Liver (tissue), 9 donors: Measurements from ENCODE around the gene NOSIP. TPM values are rescaled to one million over a fixed set of nuclear protein-coding genes. Genes with fewer than 3 reads are reported as not detected.

Experiments
- DNase-seq: peaks from one replicate; pipeline ENCODE4 v3.0.0-alpha.2; 2017; ENCODE audit warnings: low spot score
- H3K27ac ChIP-seq, 2 donors: one replicate each; pipeline ENCODE4 v1.7.0; 2013; ENCODE audit warnings: inconsistent platforms in 2 of 2, low read length in 2 of 2, control low read depth in 1 of 2, low read depth in 1 of 2, mild to moderate bottlenecking in 1 of 2
- H3K27me3 ChIP-seq, 4 donors: one replicate each; pipeline versions ENCODE4 v1.6.1 to v1.7.0; 2013; ENCODE audit warnings: low read length in 3 of 4, inconsistent platforms in 1 of 4, mild to moderate bottlenecking in 1 of 4, moderate library complexity in 1 of 4; ENCODE audit not compliant: control insufficient read depth in 4 of 4, insufficient read depth in 4 of 4
- H3K36me3 ChIP-seq, 4 donors: one replicate each; pipeline versions ENCODE4 v1.6.1 to v1.7.0; 2013; ENCODE audit warnings: low read length in 3 of 4, mild to moderate bottlenecking in 3 of 4, low read depth in 1 of 4, moderate library complexity in 1 of 4; ENCODE audit not compliant: control insufficient read depth in 4 of 4, insufficient read depth in 3 of 4
- H3K4me1 ChIP-seq, 4 donors: one replicate each; pipeline versions ENCODE4 v1.6.1 to v1.7.0; 2013; ENCODE audit warnings: low read length in 3 of 4, mild to moderate bottlenecking in 3 of 4, moderate library complexity in 1 of 4; ENCODE audit not compliant: control insufficient read depth in 4 of 4, insufficient read depth in 4 of 4
- H3K4me3 ChIP-seq, 3 donors: one replicate each; pipeline versions ENCODE4 v1.6.1 to v1.7.0; 2013; ENCODE audit warnings: low read length in 3 of 3, control low read depth in 1 of 3, low read depth in 1 of 3, mild to moderate bottlenecking in 1 of 3
- H3K9ac ChIP-seq, 2 donors: one replicate each; pipeline ENCODE4 v1.7.0; 2013; ENCODE audit warnings: low read length in 2 of 2, mild to moderate bottlenecking in 2 of 2, moderate library complexity in 2 of 2, control low read depth in 1 of 2, low read depth in 1 of 2
- H3K9me3 ChIP-seq, 4 donors: one replicate each; pipeline versions ENCODE4 v1.6.1 to v1.7.0; 2013; ENCODE audit warnings: low read length in 3 of 4; ENCODE audit not compliant: control insufficient read depth in 4 of 4
- EGR1 ChIP-seq, 2 donors: IDR thresholded peaks; 2 replicates each; pipeline ENCODE4 v1.6.1; 2016 to 2018; ENCODE audit warnings: antibody characterized with exemption in 2 of 2, low read depth in 2 of 2
- FOXA1 ChIP-seq: IDR thresholded peaks from 2 replicates; pipeline ENCODE4 v1.6.1; 2016; ENCODE audit warnings: antibody characterized with exemption
- GABPA ChIP-seq, 2 donors: IDR thresholded peaks in 1 of 2; conservative IDR thresholded peaks in 1 of 2; 2 replicates each; pipeline ENCODE4 v1.6.1; 2016; ENCODE audit warnings: antibody characterized with exemption in 2 of 2, mild to moderate bottlenecking in 1 of 2, moderate library complexity in 1 of 2
- HNF4A ChIP-seq, 2 donors: conservative IDR thresholded peaks; 2 replicates each; pipeline ENCODE4 v1.6.1; 2016; ENCODE audit warnings: antibody characterized with exemption in 2 of 2, mild to moderate bottlenecking in 2 of 2
- HNF4G ChIP-seq: IDR thresholded peaks from 2 replicates; pipeline ENCODE4 v1.6.1; 2016; ENCODE audit warnings: antibody characterized with exemption
- JUND ChIP-seq, 2 donors: IDR thresholded peaks; 2 replicates each; pipeline ENCODE4 v1.6.1; 2016; ENCODE audit warnings: antibody characterized with exemption in 2 of 2
- NR2F2 ChIP-seq: IDR thresholded peaks from 2 replicates; pipeline ENCODE4 v1.6.1; 2016; ENCODE audit warnings: antibody characterized with exemption
- RAD21 ChIP-seq, 2 donors: IDR thresholded peaks; 2 replicates each; pipeline ENCODE4 v1.6.1; 2016; ENCODE audit warnings: antibody characterized with exemption in 2 of 2, mild to moderate bottlenecking in 2 of 2
- RXRA ChIP-seq, 2 donors: IDR thresholded peaks; 2 replicates each; pipeline ENCODE4 v1.6.1; 2017 to 2018; ENCODE audit warnings: antibody characterized with exemption in 2 of 2, mild to moderate bottlenecking in 1 of 2
- SP1 ChIP-seq: IDR thresholded peaks from 2 replicates; pipeline ENCODE4 v1.6.1; 2018; ENCODE audit warnings: antibody characterized with exemption, mild to moderate bottlenecking
- TAF1 ChIP-seq: conservative IDR thresholded peaks from 2 replicates; pipeline ENCODE4 v1.6.1; 2016; ENCODE audit warnings: antibody characterized with exemption, mild to moderate bottlenecking
- YY1 ChIP-seq: IDR thresholded peaks from 2 replicates; pipeline ENCODE4 v1.6.1; 2016; ENCODE audit warnings: antibody characterized with exemption, mild to moderate bottlenecking
- WGBS: extraction: QIAGEN DNeasy Blood & Tissue Kit; methylation state at CpG from one replicate; pipeline ENCODE4 v1.1.7; 2013; 5-methylcytosine and 5-hydroxymethylcytosine counted together
- polyA plus RNA-seq, 2 donors: library from polyadenylated mRNA; stranded (reverse) in 1 of 2; unstranded in 1 of 2; fragments of 200-250 nt in 1 of 2; fragments of >200 nt in 1 of 2; fragmentation: Nextera tagmentation in 1 of 2; extraction: Ambion mirVana in 1 of 2; gene quantifications; one replicate each; pipeline versions ENCODE4 v1.2.1 to v1.2.3, GENCODE V29; 2013 to 2015
- total RNA-seq, 2 donors: library from RNA; depleted of rRNA; stranded (reverse); fragments of >200 nt; gene quantifications; one replicate each; pipeline ENCODE4 v1.2.3, GENCODE V29; 2014
- TF ChIP-seq, protein P1 (sequence below): fragments of 150-350 bp; IDR thresholded peaks from 2 replicates; pipeline ENCODE4 v1.5.1; 2017; ENCODE audit warnings: improper control_type of control experiment, low read depth, low read length; ENCODE audit not compliant: missing input control
- TF ChIP-seq, protein P2 (sequence below): IDR thresholded peaks from 2 replicates; pipeline ENCODE4 v1.6.1; 2016; ENCODE audit warnings: antibody characterized with exemption
- TF ChIP-seq, protein P3 (sequence below): IDR thresholded peaks from 2 replicates; pipeline ENCODE4 v1.6.1; 2016; ENCODE audit warnings: antibody characterized with exemption
- TF ChIP-seq, protein P4 (sequence below): IDR thresholded peaks from 2 replicates; pipeline ENCODE4 v1.6.1; 2016; ENCODE audit warnings: antibody characterized with exemption
- donor health status: healthy.
- donor health status: healthy.
- donor health status: healthy.
- donor health status: healthy.
- donor health status: healthy.

Gene NOSIP
- total and polyA plus RNA-seq, 4 donors = 19.3 to 45.2 (median 30.5) TPM

DNA sequence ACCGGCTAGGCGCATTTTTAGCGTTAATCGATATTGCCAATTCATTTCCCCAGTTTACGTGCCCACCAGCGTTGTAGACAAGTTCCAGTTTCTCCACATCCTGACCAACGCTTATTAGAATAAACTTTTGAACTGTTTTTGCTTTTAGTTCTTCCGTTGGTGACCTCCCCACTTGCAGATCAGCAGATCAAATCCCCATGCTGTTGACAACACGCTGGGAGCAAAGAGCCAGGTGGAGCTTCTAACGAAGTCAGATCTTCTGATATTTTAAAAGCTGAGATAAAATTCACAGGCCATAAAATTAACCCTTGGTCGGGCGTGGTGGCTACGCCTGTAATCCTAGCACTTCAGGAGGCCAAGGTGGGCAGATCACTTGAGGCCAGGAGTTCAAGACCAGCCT lies 31.3 kb downstream of the NOSIP start (continued):
- TF ChIP-seq, protein P1, sequence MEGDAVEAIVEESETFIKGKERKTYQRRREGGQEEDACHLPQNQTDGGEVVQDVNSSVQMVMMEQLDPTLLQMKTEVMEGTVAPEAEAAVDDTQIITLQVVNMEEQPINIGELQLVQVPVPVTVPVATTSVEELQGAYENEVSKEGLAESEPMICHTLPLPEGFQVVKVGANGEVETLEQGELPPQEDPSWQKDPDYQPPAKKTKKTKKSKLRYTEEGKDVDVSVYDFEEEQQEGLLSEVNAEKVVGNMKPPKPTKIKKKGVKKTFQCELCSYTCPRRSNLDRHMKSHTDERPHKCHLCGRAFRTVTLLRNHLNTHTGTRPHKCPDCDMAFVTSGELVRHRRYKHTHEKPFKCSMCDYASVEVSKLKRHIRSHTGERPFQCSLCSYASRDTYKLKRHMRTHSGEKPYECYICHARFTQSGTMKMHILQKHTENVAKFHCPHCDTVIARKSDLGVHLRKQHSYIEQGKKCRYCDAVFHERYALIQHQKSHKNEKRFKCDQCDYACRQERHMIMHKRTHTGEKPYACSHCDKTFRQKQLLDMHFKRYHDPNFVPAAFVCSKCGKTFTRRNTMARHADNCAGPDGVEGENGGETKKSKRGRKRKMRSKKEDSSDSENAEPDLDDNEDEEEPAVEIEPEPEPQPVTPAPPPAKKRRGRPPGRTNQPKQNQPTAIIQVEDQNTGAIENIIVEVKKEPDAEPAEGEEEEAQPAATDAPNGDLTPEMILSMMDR = no peak
- TF ChIP-seq, protein P2, sequence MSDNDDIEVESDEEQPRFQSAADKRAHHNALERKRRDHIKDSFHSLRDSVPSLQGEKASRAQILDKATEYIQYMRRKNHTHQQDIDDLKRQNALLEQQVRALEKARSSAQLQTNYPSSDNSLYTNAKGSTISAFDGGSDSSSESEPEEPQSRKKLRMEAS = no peak

DNA sequence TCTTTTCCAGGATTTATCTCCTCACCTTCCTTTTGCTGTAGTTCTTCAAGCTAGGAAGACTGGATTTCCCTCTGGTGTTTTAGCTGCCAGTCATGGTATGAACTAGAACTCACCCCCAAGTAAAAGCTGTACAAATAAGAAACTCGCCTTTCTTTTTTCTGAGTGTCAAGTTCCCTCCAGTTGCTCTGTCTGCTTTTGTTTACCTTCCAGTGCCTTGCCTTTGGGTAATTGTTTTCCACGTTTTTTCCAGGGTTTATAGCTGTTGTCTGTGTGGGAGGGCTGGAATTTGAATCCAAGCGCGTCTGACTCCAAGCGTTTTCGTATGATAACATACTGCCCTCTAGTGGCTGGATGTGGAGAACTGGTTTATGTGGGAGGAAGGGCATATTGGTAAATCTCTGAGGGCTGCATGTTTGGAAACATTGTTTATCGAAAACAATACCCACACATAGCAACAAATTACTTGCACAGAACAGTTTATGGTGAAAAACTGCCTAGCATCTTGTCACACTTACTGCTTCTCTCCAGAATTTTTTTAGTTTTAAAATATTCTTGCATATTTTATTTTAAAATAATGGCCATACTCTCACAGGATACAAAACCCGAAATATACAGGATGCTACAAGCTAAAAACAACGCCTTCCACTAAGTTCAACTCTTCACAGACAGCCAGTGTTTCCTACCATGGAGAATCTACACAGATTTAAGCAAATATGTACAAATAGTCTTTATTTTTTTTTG lies 33.4 kb downstream of the NOSIP start:
- Histone ChIP-seq H3K27me3 (no peaks in the 10 kb centered on the region), H3K36me3 (peaks cover 3 to 9% (median 7%) of the 10 kb centered on the region in 4 donors), H3K9ac (no peak overlapping the region), H3K4me1 (no peaks in the 10 kb centered on the region), H3K4me3 (no peak overlapping the region), H3K9me3 (no peaks in the 10 kb centered on the region), H3K27ac (no peak overlapping the region)
- peak; percentile 74 for DNase-seq
- 12% methylated on average over 9 of the region's 9 CpGs for WGBS
- TF ChIP-seq YY1 (no peak), EGR1 (IDR thresholded peaks at IDR 0.05; ENCODE audit: low read depth in 2 of 2) (peak in 1 of 2 donors; percentile 17), HNF4A (conservative IDR thresholded peaks at IDR 0.05) (peak; percentile 27 to 37), NR2F2 (no peak), JUND (IDR thresholded peaks at IDR 0.05) (no peak), TAF1 (no peak), HNF4G (no peak), RXRA (IDR thresholded peaks at IDR 0.05) (no peak), SP1 (peak; percentile 26), FOXA1 (no peak), RAD21 (IDR thresholded peaks at IDR 0.05) (peak; percentile 95 to 96), GABPA (IDR thresholded peaks at IDR 0.05 in 1 of 2, conservative IDR thresholded peaks at IDR 0.05 in 1 of 2) (peak in 1 of 2 donors; percentile 29)
- TF ChIP-seq, protein P2 = no peak
- TF ChIP-seq, protein P1 = peak; percentile 94
- TF ChIP-seq, protein P3, sequence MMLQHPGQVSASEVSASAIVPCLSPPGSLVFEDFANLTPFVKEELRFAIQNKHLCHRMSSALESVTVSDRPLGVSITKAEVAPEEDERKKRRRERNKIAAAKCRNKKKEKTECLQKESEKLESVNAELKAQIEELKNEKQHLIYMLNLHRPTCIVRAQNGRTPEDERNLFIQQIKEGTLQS = no peak
- TF ChIP-seq, protein P4, sequence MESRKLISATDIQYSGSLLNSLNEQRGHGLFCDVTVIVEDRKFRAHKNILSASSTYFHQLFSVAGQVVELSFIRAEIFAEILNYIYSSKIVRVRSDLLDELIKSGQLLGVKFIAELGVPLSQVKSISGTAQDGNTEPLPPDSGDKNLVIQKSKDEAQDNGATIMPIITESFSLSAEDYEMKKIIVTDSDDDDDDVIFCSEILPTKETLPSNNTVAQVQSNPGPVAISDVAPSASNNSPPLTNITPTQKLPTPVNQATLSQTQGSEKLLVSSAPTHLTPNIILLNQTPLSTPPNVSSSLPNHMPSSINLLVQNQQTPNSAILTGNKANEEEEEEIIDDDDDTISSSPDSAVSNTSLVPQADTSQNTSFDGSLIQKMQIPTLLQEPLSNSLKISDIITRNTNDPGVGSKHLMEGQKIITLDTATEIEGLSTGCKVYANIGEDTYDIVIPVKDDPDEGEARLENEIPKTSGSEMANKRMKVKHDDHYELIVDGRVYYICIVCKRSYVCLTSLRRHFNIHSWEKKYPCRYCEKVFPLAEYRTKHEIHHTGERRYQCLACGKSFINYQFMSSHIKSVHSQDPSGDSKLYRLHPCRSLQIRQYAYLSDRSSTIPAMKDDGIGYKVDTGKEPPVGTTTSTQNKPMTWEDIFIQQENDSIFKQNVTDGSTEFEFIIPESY = no peak
